HG03432 (cell line): Measurements from ENCODE around the gene TMEM184B.

Source experiments
- ATAC-seq: cut with Tn5 transposase; IDR thresholded peaks from one replicate; pipeline ENCODE4 v1.9.1; 2021; ENCODE audit warnings: mild to moderate bottlenecking, moderate library complexity; ENCODE audit not compliant: unreplicated experiment

TMEM184B gene

DNA sequence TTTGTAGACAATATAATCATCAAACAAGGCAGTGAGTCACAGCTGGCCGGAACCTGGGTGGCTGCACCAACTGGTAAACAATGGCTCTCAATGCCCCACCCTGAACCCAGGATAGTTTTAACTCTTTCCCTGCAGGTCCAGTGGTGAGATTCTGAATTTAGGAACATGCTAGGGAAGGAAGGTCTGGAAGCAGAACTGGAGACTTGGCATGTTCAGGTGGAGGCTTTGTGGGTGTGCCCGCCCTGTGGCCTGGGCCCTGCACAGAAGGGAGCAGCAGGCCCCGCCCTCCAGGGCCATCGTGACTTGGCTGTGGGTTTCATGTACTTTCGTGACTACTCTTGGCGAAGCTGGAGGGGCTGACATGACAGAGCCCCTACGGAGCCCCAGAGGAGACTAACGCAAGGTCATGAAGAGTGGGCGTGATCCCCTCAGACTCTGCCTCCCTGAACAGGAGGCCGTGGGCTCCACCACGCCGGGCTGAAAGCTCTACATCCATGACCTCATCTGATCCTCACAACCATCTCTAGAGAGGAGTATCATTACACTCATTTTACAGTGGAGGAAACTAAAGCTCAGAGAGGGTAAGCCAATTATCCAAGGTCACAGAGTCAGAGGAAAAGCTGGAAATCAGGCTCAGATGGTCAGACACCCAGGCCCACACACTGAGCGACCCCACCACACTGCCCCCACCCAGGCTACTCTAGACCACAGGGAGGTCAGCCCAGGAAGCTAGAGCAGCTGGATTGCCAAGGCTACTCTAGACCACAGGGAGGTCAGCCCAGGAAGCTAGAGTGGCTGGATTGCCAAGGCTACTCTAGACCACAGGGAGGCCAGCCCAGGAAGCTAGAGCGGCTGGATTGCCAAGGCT is 43.7 kb downstream of the TMEM184B start:
- ATAC-seq = no peak

- no peak for ATAC-seq
These were observed 44.4 kb downstream of the TMEM184B start for GRCh38 chr22:38228326-38228872.

- ATAC-seq = no peak
These were observed 45.8 kb downstream of the TMEM184B start for GRCh38 chr22:38226853-38227649.

DNA sequence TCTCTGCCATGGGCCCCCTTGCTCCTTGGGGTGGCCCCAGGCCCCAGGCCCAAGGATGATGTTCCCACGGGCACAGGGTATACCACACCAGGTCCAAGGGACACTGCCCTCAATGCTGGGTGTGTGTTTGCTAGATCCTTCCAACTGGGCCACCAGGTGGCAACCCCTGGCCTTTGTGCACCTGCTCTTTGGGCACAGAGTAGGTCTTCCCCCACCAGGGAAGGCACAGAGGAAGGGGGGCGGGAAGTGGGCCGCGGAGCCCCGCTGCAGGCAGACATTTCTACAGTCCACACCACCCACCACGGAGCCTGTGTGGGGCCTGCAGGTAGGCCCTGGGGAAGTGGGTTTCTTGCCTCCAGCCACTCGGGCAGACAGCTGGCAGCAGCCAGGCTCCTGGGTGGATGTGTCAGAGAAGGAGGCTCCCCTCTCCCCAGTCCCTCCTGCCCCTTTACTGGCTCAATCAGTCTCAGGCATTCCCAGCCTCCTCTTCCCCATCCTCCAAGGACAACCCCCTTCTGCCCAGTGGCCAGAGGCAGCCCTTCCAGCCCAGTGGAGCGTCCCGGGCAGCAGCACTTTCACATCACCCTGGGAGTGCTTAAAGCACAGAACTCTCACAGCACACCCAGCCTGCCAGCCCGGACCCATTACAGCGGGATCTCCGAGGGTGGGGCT is 49.4 kb downstream of the TMEM184B start:
- ATAC-seq = no peak

DNA sequence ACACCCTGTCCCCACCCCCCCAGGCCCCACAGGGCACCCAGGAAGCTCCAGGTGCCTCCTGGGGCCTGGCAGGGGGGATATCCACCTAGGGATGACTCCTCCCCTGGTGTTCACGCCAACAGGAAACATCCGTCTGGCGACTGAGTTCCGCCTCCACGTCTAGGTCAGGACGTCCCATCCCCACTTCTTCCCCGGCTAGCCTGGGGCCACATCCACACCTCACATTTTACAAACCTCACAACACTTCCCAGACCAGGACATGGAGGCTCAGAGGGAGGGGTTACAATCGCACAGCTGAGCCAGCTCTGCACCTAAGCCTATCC is 50.1 kb downstream of the TMEM184B start:
- no peak for ATAC-seq

DNA sequence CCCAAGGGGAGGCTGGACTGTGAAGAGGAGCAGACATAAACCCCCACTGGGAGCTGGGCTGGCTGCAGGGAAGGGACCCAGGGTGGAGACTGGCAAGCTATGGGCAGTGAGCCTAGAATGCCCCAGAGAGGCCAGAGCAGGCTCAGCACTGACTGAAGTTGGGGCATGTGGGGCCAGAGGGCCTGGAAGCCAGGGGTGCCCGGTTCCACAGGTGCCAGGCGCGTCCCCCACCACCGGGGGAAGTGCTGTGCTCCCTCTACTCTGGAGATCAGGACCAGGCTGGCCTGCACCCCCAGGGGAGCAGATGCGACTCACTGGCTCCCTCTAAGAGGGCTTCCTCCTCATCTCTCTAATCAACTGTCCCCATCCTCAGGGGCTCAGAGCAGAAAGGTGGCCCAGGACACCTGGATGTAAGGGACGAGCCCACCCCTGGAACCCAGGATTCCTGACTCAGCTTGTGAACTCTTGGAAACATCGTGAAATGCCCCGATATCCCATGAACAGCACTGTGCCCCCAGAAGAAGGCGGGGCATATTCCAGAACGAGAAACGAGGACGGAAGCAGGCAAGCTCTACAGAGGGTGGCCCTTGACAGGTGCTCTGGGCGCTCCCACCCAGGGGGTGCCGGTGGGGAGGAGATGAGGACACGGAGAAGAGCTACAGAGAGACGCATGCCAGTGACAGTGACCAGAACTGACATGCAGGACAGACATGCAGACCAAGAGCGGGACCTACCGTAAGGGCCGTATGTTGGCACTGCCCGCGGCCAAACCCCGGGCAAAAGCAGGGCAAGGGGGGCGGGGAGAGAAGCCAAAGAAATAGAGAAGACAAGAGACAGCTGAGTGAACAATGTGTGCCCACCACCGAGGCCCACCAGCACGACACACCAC is 50.7 kb downstream of the TMEM184B start:
- ATAC-seq = no peak

DNA sequence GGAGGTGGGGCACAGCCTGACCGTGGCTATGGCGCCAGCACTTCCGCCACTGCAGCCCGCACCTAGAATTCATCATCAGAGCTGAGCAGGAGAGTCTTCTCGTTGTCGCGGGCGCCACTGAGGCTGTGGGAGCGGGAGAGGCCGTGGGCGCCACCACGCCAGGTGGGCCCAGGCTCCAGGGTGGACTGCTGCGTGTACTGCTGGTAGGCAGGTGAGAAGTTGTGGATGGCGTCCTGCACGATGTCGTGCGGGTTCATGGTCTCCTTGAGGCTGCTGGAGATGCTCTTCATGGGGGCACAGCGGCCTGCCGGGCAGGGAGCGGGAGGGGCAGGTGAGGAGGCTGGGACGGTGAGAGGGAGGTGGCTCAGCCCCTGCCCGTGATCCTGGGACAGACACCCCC is 51.4 kb downstream of the TMEM184B start:
- no peak for ATAC-seq

DNA sequence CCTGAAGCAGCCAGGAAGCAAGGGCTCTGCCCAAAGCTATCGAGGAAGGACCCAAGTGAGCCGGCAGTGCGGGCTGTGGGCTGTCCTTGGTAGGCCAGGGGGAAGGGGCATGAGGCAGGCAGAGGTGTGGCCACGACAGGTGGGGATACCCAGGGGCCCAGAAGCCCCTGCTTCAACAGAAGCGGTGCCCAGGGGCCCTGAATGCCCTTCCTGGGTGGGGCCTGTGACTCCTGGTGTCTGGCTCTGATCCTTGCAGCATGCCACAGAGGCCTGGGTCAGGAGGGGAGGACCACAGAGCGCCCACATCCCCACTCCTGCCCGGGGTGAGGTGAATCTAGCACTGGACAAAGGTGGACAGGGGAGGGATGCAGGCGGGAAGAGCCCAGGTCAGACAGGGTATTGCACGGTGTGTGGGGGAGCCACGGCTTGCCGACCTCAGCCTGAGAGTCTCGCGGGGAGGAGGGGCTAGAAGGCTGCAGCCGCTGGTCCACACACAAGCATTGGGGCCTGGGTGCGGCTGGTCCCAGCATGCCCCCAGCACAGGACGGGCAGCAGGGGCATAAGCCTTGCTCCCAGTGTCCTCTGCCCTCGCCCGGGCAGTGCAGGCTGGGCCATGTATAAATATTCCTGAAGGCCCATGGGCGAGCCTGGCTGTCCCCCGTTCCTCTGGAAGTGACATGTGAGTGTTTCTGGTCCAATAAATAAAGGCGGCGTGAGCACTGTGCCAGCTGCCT is 52.0 kb downstream of the TMEM184B start:
- no peak for ATAC-seq

DNA sequence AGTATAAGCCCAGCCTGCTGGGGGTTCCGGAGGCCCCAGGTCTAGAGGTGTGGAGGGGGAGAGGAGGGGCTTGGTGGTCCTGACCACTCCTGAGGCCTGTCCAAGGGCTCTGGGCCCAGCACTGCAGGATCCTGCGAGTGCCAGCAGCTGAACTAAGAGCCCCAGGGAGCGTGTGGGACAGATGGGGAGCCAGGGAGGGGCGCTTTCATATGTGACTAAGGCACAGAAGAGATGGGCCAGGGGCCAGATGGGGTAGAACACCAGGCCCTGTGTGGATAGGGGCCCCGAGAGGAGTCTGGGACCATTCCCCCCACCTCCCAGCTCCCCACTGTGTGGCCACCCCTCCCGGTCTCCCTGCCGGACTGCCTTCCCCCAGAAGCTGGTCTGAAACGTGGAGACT is 52.6 kb downstream of the TMEM184B start:
- ATAC-seq = no peak

DNA sequence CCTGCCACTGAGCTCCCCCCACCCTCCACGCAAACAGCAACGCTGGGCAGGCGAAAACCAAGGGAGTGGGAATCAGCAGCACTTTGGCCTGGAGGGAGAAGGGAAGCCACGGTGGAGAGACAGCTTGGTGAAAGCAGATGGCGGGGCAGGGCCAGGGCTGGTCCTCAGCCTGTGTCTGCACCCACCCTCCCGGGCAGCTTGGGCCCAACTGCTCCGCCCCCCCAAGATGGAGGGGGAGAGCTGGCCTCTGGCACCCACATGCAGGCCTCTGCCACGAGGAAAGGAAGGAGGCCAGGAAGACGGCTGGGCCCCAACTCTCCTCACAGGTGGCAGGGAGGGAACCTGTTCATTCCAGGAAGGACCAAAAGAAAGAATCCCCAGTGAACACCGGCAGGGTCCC is 53.2 kb downstream of the TMEM184B start:
- no peak for ATAC-seq

DNA sequence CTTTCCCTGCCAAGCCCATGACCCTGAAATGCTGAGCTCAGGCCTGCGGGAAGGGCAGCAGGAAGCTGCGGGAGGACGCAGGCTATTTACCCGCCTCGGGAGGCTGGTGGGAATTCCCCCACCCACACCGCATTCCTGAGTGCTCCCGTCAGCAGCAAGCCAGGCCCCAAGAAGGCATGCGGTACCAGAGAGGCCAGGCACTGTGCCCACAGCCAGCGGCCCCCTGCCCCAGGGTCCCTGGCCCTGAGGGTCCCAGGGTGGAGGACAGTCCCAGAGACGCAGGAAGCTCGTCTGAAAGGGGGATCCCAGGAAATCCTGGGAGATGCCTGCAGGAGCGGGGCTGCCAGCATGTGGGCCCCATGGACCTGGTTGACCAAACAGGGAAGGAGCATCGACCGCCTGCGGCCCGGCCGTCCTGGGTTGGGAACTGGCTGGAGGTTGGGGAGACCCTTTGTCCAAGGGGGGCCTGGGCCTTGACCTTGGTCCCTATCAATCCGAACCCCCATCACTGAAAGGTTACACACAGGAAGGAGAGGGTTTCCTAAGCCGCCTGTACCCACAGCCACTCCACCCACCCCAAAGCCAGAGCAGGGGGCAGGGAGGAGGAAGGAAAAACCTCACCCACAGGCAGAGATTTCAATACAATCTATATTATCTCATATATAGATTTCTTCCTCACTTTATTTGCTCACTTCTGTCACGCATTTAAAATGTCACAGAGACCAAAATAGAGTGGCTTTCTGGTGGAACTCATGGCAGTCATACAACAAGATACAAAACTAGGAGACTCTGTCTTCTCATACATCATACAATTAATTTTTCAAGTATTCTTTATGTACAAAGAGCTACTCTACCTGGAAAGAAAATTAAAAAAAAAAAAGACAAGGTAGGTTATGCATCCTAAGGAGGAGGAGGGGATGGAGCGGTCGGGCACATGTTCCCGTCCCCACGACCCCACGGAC is 53.9 kb downstream of the TMEM184B start:
- no peak for ATAC-seq

- ATAC-seq = no peak
These were observed 57.4 kb downstream of the TMEM184B start for GRCh38 chr22:38215156-38216038.

- ATAC-seq = no peak
These were observed 58.3 kb downstream of the TMEM184B start for GRCh38 chr22:38214302-38215056.

GRCh38 chr22:38213990-38214301 is 58.9 kb downstream of the TMEM184B start:
- ATAC-seq = no peak

GRCh38 chr22:38213319-38213989 is 59.4 kb downstream of the TMEM184B start:
- no peak for ATAC-seq

DNA sequence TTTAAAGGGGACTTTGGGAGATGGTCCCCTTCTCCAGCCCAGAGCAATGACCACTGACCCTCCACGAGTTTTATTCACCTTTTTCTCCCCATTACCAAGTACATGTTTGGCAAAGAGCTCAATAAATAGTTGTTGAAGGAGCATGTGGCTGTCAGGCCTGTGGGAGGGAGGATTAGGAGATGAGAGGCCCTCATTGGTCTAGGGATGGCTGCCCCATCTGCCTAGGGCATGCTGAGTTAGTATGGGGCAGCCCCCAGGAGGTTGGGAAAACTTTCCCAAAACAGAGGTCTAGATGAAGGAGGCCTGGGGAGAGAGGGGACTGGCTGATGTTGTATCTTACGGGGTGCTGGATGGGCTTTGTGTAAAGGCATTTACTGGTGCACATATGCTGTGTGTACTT is 60.4 kb downstream of the TMEM184B start:
- no peak for ATAC-seq

DNA sequence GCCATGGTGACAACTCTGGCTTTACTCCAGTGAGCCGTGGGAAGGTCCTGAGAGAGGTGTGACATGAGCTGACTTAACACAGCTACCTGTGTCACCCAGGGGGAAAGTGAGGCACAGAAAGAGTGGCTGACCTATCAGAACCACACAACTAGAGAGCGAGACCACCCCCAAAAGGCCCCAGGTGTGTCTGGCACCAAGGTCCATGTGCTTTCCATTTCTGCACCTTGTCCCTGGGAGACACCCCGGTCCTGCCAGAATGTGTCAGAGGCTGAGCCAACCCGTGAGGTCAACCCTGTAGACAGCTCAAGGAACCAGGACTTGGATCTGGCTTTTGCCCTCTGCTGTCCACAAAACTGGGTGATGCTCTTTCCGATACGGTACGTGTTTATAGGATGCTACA is 61.3 kb downstream of the TMEM184B start:
- ATAC-seq = no peak
